GM18505 (cell line): ENCODE measurements around the gene SPPL3.
"Not testable (repeated sequence)": the region's sequence is repeated elsewhere in the genome, so short reads cannot be mapped to it uniquely, and the experiment has no call there.

Source experiments
- ATAC-seq: cut with Tn5 transposase; IDR thresholded peaks from one replicate; pipeline ENCODE4 v1.9.1; 2021; ENCODE audit not compliant: unreplicated experiment
- POLR2A ChIP-seq: IDR thresholded peaks from 4 replicates; pipeline ENCODE4 v1.6.1; 2011; ENCODE audit warnings: borderline replicate concordance; ENCODE audit not compliant: insufficient read depth, insufficient read length; ENCODE audit errors: extremely low read depth

Gene SPPL3

GRCh38 chr12:120903412-120904196 is 554 bp downstream of the SPPL3 start:
- peak; percentile 46 for TF ChIP-seq POLR2A
- peak; percentile 39 for ATAC-seq

GRCh38 chr12:120902846-120903411 is 1.2 kb downstream of the SPPL3 start:
- TF ChIP-seq POLR2A, result no peak
- no peak for ATAC-seq

GRCh38 chr12:120901818-120902217 is 2.3 kb downstream of the SPPL3 start:
- TF ChIP-seq POLR2A, result no peak
- ATAC-seq, result no peak

GRCh38 chr12:120901101-120901500 is 3.1 kb downstream of the SPPL3 start:
- not testable (repeated sequence) for ATAC-seq

- no peak for ATAC-seq
- TF ChIP-seq POLR2A, result no peak
Observed at GRCh38 chr12:120895532-120895931, 8.6 kb downstream of the SPPL3 start.

GRCh38 chr12:120892265-120892664 is 11.9 kb downstream of the SPPL3 start:
- no peak for ATAC-seq
- no peak for TF ChIP-seq POLR2A

GRCh38 chr12:120890963-120891362 is 13.2 kb downstream of the SPPL3 start:
- ATAC-seq, result no peak
- no peak for TF ChIP-seq POLR2A

GRCh38 chr12:120887253-120888043 is 16.7 kb downstream of the SPPL3 start:
- no peak for TF ChIP-seq POLR2A
- ATAC-seq, result no peak

- no peak for TF ChIP-seq POLR2A
- no peak for ATAC-seq
Observed at GRCh38 chr12:120886199-120887018, 17.7 kb downstream of the SPPL3 start.

- TF ChIP-seq POLR2A, result no peak
- ATAC-seq, result no peak
Observed at GRCh38 chr12:120885521-120885920, 18.6 kb downstream of the SPPL3 start.

- no peak for ATAC-seq
- TF ChIP-seq POLR2A, result no peak
Observed at GRCh38 chr12:120884644-120885043, 19.5 kb downstream of the SPPL3 start.

- no peak for ATAC-seq
- TF ChIP-seq POLR2A, result no peak
Observed at GRCh38 chr12:120882055-120882555, 22.1 kb downstream of the SPPL3 start.

GRCh38 chr12:120879718-120880300 is 24.3 kb downstream of the SPPL3 start:
- ATAC-seq, result no peak
- TF ChIP-seq POLR2A, result no peak

- no peak for ATAC-seq
- TF ChIP-seq POLR2A, result no peak
Observed at GRCh38 chr12:120879102-120879501, 25.1 kb downstream of the SPPL3 start.
